ENCODE data around the gene SLC9B1.

SLC9B1 gene

GRCh38 chr4:103019308-103020124, at the start of gene SLC9B1:
Gene SLC9B1 (minus strand): TSS chr4:103019705. CDS start chr4:102991711, 27,994 bp downstream.
- DNase-seq, result peak; percentile 29 to 95 (median 81)

GRCh38 chr4:103067841-103068547, 48.5 kb upstream of the SLC9B1 start:
- no peak for DNase-seq

- DNase-seq, result no peak
These were observed 41.1 kb upstream of the SLC9B1 start for GRCh38 chr4:103060453-103061148.

GRCh38 chr4:103054030-103054429, 34.5 kb upstream of the SLC9B1 start:
- DNase-seq, result no peak

GRCh38 chr4:103052779-103053178, 33.3 kb upstream of the SLC9B1 start:
- DNase-seq, result no peak

- no peak for DNase-seq
These were observed 32.6 kb upstream of the SLC9B1 start for GRCh38 chr4:103052145-103052544.

- DNase-seq, result no peak
These were observed 31.4 kb upstream of the SLC9B1 start for GRCh38 chr4:103050736-103051436.

GRCh38 chr4:103046416-103047290, 27.1 kb upstream of the SLC9B1 start:
- DNase-seq, result peak in 6 of 56 donors; percentile 0 to 22 (median 2)

- DNase-seq, result no peak
These were observed 24.7 kb upstream of the SLC9B1 start for GRCh38 chr4:103044183-103044582.

GRCh38 chr4:103036169-103036568, 16.7 kb upstream of the SLC9B1 start:
- DNase-seq, result no peak

GRCh38 chr4:103032574-103032973, 13.1 kb upstream of the SLC9B1 start:
- DNase-seq, result no peak

GRCh38 chr4:103030791-103031190, 11.3 kb upstream of the SLC9B1 start:
- no peak for DNase-seq

GRCh38 chr4:103029300-103029699, 9.8 kb upstream of the SLC9B1 start:
- no peak for DNase-seq

GRCh38 chr4:103026868-103027267, 7.4 kb upstream of the SLC9B1 start:
- no peak for DNase-seq

- no peak for DNase-seq
These were observed 5.5 kb upstream of the SLC9B1 start for GRCh38 chr4:103024996-103025395.

GRCh38 chr4:103021120-103021519, 1.6 kb upstream of the SLC9B1 start:
- DNase-seq, result no peak

GRCh38 chr4:103018391-103019307, 856 bp downstream of the SLC9B1 start:
- DNase-seq, result peak in 13 of 56 donors; percentile 3 to 34 (median 24)

- DNase-seq, result no peak
These were observed 7.0 kb downstream of the SLC9B1 start for GRCh38 chr4:103012551-103012950.

GRCh38 chr4:103012060-103012459, 7.4 kb downstream of the SLC9B1 start:
- no peak for DNase-seq

All from nucleus accumbens (tissue), 56 donors.